ENCODE results near the gene SMPD1. TPM values are rescaled to one million over a fixed set of nuclear protein-coding genes. Genes with fewer than 3 reads are reported as not detected.

Gene SMPD1
- total RNA-seq, 1 donor: 75.6 TPM

- H3K9me3 ChIP-seq (ENCODE audit: low read depth, low read length): no peaks in the 10 kb centered on the region
- H3K27me3 ChIP-seq (ENCODE audit: insufficient read depth, low read length): no peaks in the 10 kb centered on the region
- H3K4me2 ChIP-seq (ENCODE audit: insufficient read depth, low read length): no peak overlapping the region
- no peak overlapping the region for H2AFZ ChIP-seq (ENCODE audit: low read length)
- peaks cover 12% of the 10 kb centered on the region for H3K4me1 ChIP-seq (ENCODE audit: insufficient read depth, low read length)
- no peak for DNase-seq (ENCODE audit: insufficient read length, low spot score, missing footprints)
- H4K20me1 ChIP-seq (ENCODE audit: insufficient read depth, low read length): peaks cover 18% of the 10 kb centered on the region
- H3K36me3 ChIP-seq (ENCODE audit: insufficient read depth, low read length): no peaks in the 10 kb centered on the region
- H3K4me3 ChIP-seq (ENCODE audit: insufficient read depth, low read length): no peak overlapping the region
- no peaks in the 10 kb centered on the region for H3K79me2 ChIP-seq (ENCODE audit: insufficient read depth, low read length)
- H3K27ac ChIP-seq (ENCODE audit: low read depth, low read length): no peak overlapping the region
- TF ChIP-seq, protein P1, sequence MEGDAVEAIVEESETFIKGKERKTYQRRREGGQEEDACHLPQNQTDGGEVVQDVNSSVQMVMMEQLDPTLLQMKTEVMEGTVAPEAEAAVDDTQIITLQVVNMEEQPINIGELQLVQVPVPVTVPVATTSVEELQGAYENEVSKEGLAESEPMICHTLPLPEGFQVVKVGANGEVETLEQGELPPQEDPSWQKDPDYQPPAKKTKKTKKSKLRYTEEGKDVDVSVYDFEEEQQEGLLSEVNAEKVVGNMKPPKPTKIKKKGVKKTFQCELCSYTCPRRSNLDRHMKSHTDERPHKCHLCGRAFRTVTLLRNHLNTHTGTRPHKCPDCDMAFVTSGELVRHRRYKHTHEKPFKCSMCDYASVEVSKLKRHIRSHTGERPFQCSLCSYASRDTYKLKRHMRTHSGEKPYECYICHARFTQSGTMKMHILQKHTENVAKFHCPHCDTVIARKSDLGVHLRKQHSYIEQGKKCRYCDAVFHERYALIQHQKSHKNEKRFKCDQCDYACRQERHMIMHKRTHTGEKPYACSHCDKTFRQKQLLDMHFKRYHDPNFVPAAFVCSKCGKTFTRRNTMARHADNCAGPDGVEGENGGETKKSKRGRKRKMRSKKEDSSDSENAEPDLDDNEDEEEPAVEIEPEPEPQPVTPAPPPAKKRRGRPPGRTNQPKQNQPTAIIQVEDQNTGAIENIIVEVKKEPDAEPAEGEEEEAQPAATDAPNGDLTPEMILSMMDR (IDR thresholded peaks at IDR 0.05; ENCODE audit: extremely low read depth, low read depth, low read length): no peak
Observed at GRCh38 chr11:6401464-6401863, 11.2 kb downstream of the SMPD1 start.

DNA sequence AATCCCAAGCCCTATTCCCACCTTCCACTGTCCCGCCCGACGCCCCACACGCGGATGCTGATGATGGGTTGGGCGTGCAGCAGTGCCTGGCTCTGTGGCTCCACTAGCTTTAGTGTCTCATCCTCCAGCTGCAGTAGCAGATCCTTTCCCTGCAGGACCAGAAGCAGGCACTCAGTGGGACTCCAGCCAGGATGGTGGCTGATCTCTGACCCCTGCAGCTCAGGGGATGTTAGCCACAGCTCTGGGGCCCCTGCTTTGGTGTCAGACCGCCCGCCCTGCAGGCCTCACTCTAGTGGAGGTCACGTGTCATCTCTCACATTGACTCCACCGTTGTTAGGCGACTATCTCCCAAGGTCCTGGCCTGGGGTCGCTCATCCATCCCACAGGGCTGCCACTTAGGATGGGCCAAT is 11.8 kb downstream of the SMPD1 start:
- Histone ChIP-seq H3K4me2 (ENCODE audit: insufficient read depth, low read length) (no peak overlapping the region), H3K79me2 (ENCODE audit: insufficient read depth, low read length) (no peaks in the 10 kb centered on the region), H3K36me3 (ENCODE audit: insufficient read depth, low read length) (no peaks in the 10 kb centered on the region), H3K4me3 (ENCODE audit: insufficient read depth, low read length) (no peak overlapping the region), H4K20me1 (ENCODE audit: insufficient read depth, low read length) (peaks cover 24% of the 10 kb centered on the region), H3K9me3 (ENCODE audit: low read depth, low read length) (no peaks in the 10 kb centered on the region), H3K27ac (ENCODE audit: low read depth, low read length) (no peak overlapping the region), H3K27me3 (ENCODE audit: insufficient read depth, low read length) (no peaks in the 10 kb centered on the region), H3K4me1 (ENCODE audit: insufficient read depth, low read length) (peaks cover 11% of the 10 kb centered on the region), H2AFZ (ENCODE audit: low read length) (no peak overlapping the region)
- TF ChIP-seq, protein P1 (IDR thresholded peaks at IDR 0.05; ENCODE audit: extremely low read depth, low read depth, low read length): no peak
- no peak for DNase-seq (ENCODE audit: insufficient read length, low spot score, missing footprints)

DNA sequence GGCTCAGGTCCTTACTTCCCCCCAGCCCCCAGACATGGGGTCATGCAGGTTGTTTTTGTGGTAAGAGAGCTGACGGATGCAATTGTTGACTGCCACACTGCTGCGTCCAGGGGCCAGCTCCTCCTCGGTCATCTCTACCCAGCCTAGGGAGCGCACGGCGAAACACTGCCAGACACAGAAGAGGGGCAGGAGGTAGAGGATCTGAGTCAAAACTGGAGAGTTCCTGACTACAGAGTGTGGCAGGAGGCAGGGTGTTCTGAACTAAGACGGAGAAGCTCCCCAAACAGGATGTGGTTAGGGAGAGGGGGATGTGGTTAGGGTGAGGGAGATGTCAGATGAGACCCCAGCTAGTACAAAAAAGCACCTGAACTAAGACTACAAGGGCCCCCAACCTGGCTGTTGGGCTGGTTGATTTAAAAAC is 12.3 kb downstream of the SMPD1 start:
- Histone ChIP-seq H3K79me2 (ENCODE audit: insufficient read depth, low read length) (no peaks in the 10 kb centered on the region), H3K36me3 (ENCODE audit: insufficient read depth, low read length) (no peaks in the 10 kb centered on the region), H2AFZ (ENCODE audit: low read length) (no peak overlapping the region), H3K27me3 (ENCODE audit: insufficient read depth, low read length) (no peaks in the 10 kb centered on the region), H3K4me2 (ENCODE audit: insufficient read depth, low read length) (no peak overlapping the region), H3K9me3 (ENCODE audit: low read depth, low read length) (no peaks in the 10 kb centered on the region), H4K20me1 (ENCODE audit: insufficient read depth, low read length) (peaks cover 27% of the 10 kb centered on the region), H3K27ac (ENCODE audit: low read depth, low read length) (no peak overlapping the region), H3K4me3 (ENCODE audit: insufficient read depth, low read length) (no peak overlapping the region), H3K4me1 (ENCODE audit: insufficient read depth, low read length) (peaks cover 6% of the 10 kb centered on the region)
- TF ChIP-seq, protein P1 (IDR thresholded peaks at IDR 0.05; ENCODE audit: extremely low read depth, low read depth, low read length): no peak
- DNase-seq (ENCODE audit: insufficient read length, low spot score, missing footprints): no peak

- DNase-seq (ENCODE audit: insufficient read length, low spot score, missing footprints): no peak
- no peaks in the 10 kb centered on the region for H3K9me3 ChIP-seq (ENCODE audit: low read depth, low read length)
- no peaks in the 10 kb centered on the region for H3K79me2 ChIP-seq (ENCODE audit: insufficient read depth, low read length)
- H3K27me3 ChIP-seq (ENCODE audit: insufficient read depth, low read length): no peaks in the 10 kb centered on the region
- no peaks in the 10 kb centered on the region for H3K36me3 ChIP-seq (ENCODE audit: insufficient read depth, low read length)
- H3K4me2 ChIP-seq (ENCODE audit: insufficient read depth, low read length): no peak overlapping the region
- H3K4me3 ChIP-seq (ENCODE audit: insufficient read depth, low read length): no peak overlapping the region
- H3K4me1 ChIP-seq (ENCODE audit: insufficient read depth, low read length): no peaks in the 10 kb centered on the region
- peaks cover 27% of the 10 kb centered on the region for H4K20me1 ChIP-seq (ENCODE audit: insufficient read depth, low read length)
- H2AFZ ChIP-seq (ENCODE audit: low read length): no peak overlapping the region
- TF ChIP-seq, protein P1 (IDR thresholded peaks at IDR 0.05; ENCODE audit: extremely low read depth, low read depth, low read length): no peak
- H3K27ac ChIP-seq (ENCODE audit: low read depth, low read length): no peak overlapping the region
Observed at GRCh38 chr11:6403539-6403938, 13.3 kb downstream of the SMPD1 start.

Measured in osteoblast (primary cell).